Activated T-cell treated with anti-CD3 and anti-CD28 coated beads for 1 hour (primary cell): ENCODE results near the gene COL23A1.
"Not testable (repeated sequence)": the region's sequence is repeated elsewhere in the genome, so short reads cannot be mapped to it uniquely, and the experiment has no call there.

ENCODE experiments used
- DNase-seq: peaks from one replicate; pipeline ENCODE4 v3.0.0-alpha.2; 2020; ENCODE audit warnings: low read depth

Gene COL23A1

DNA sequence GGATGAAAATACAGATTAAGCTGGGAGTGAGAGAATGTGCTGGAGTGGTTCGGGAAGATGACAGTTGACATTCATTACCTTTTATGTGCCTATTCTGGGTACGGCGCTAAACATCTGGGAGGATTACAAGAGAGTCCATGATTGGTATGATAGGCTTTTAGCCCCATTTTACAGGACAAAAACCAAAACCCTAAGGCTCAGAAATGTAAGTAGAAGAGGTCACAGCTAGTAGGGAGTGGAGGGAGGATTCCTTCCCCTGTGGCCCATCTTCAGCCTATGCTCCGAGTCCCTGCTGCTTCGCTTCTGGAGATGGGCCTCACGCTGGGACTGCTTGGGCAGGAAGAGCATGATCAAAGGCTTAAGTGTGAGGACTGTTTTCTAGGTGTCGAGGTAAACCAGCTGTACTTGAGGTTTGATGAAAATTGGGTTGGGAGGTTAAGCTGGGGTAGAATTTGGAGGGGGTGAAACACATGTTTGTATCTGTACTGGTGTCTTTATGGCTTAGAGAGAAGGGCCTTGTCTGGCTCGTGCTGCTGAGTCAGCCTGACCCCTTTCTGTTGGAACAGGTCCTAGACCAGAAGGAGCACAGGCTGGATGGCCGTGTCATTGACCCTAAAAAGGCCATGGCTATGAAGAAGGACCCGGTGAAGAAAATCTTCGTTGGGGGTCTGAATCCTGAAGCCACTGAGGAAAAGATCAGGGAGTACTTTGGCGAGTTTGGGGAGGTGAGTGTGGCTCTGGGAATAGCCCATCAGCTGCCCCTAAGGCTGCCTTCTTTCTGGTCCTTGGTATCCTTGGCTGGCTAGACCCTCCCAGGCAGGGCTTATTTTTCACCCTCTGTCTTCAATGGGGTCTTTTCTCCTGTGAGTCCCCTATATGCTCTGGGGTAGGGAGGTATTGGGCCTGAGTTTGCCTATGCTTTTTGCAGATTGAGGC is 383.8 kb downstream of the COL23A1 start:
- no peak for DNase-seq

DNA sequence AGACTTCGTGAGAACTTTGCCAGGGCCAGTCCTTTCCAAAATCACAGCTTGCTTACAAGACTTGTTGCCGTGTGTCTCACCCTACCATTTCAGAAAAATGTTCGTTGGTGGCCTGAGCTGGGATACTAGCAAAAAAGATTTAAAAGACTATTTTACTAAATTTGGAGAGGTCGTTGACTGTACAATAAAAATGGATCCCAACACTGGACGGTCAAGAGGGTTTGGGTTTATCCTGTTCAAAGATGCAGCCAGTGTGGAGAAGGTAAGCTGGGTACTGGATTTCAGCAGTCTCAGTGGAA is 384.5 kb downstream of the COL23A1 start:
- DNase-seq = no peak

DNA sequence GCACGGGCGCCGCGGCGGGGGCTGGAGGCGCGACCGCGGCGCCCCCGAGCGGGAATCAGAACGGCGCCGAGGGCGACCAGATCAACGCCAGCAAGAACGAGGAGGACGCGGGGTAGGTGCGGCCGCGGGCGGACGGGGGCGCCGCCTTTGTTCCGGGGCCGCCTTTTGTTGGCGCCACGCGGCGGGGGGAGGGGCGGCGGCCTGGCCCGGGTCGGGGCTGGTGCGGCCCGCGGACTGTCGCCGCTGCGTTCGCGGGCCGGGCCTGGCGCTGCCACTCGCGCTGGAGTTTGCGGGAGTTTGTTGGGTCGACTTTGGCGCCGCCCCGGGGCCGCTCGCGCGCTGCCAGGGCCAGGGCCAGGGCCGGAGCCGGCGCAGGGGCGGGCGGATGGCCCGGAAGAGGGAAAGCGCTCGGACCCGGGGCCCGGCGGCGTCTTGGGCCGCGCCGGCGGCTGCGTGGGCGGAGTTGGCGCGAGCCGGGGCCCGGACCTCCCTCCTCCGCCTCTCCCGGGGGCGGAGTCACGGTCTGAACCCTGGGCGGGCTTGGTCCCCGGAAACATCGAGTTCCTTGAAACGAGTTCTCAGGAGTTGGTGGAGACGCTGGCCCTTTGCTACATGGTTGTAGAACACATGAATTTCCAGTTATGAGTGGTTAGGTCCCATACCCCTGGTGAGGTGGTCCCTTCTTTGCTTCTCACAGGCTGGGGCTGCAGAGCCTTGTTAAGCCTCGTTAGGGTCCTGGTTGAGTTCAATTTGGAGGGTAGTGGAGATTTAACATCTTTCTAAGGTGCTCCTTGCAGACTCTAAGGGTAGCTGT is 385.1 kb downstream of the COL23A1 start:
- peak; percentile 55 for DNase-seq

DNA sequence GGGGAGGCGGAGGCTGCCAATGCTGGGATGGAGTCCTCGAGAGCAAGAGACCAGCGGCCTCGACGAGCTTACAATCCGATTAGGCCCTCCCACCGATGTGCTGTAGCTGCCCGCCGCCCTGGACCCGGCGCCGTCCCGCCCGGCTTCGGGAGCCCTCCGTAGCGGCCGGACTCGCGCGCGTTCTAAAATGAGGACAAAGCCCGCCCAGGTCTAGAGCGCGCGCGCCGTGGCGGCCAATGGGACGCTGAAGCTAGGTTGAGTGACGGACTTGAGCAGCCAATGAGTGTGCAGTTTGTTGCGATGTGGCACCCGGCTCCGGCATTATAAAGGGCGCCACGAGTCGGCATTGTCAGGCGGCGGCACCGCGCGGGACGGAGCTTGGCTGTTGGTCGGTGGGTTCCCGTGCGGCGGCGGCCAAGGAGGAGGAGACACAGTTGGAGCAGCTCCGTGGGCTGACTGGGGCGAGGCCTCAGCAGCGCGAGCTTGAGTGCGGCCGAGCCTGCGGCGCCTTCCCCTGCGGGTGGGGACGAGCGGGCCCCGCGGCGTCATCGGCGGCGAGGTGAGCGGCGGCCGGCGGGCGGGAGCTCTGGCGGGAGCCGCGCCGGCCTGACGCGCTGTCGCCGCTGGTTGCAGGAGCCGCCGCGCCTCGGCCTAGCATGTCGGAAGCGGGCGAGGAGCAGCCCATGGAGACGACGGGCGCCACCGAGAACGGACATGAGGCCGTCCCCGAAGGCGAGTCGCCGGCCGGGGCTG is 385.8 kb downstream of the COL23A1 start, which contains the start of gene HNRNPAB:
HNRNPAB (plus strand) TSS at position 352 of the 753 bp plus-strand sequence; CDS start at position 657, 305 bp downstream.
- peak; percentile 93 for DNase-seq

DNA sequence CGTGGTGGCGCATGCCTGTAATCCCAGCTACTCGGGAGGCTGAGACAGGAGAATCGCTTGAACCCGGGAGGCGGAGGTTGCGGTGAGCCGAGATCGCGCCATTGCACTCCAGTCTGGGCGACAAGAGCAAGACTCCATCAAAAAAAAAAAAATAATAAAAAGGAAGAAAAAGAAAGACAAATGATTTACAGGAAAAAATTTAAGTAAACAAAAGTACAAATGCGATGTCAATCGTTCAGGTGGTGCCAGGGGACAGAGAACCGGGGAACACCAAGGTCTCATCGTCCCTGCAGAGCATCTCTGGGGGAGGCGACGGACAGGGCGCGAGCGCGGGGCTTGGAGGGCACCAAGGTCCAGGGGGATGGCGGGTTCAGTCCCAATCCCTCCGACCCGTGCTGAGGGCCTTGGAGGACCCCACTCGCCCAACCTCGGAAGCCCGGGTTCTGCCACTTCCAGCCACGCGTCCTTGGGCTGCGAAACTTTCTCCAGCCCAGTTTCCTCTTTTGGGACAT is 386.5 kb downstream of the COL23A1 start:
- no peak for DNase-seq

DNA sequence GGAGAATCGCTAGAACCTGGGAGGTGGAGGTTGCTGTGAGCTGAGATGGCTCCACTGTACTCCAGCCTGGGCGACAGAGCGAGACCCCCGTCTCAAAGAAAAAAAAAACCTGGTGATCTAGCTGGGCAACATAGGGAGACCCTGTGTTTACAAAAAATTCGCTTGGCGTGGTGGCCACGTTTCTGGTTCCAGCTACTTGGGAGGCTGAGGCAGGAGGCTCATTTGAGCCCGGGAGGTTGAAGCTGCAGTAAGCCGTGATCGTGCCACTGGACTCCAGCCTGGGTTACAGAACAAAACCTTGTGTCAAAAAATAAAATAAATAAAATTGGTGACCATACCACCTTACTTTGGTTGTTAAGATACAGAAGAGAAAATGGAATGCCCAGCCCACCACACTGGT is 387.7 kb downstream of the COL23A1 start:
- no peak for DNase-seq

DNA sequence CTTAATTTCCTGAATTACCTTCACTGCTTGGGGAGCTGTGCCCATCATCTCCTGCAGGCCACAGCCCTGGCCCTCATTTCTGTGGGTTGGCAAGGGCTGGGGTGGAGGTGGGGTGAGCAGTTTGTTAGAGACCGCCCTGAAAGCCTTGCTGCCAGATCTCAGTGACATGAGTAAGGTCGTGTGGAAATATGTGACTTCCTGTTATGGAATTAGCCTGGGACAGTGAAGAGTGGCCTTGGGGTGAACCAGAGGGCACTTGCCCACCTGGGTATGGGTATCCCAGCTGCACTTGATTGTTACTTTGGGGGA is 388.3 kb downstream of the COL23A1 start:
- DNase-seq = no peak

DNA sequence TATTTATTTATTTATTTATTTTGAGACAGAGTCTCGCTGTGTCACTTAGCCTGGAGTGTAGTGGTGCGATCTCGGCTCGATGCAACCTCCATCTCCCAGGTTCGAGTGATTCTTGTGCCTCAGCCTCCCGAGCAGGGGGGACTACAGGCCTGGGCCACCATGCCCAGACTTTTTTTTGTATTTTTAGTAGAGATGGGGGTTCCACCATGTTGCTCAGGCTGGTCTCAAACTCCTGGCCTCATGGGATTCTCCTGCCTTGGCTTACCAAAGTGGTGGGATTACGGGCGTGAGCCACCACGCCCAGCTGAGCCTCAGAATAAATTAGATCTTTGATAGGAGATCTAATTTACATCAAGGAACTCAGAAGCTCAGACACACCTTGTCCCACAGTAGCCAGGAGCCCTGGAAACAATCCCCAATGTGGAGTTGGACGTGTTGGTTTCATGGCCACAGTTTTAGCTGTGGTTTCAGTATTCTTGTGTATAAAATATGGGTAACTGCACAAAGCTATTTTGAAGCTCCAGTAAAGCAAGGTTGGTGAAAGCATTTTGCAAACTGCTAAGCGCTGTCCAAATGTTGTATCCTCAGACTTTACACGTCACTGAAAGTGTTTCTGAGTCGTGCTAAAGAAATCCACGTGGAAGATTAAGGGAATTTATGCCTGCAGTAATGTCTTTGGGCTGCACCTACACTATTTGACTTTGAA is 388.8 kb downstream of the COL23A1 start:
- DNase-seq = no peak

DNA sequence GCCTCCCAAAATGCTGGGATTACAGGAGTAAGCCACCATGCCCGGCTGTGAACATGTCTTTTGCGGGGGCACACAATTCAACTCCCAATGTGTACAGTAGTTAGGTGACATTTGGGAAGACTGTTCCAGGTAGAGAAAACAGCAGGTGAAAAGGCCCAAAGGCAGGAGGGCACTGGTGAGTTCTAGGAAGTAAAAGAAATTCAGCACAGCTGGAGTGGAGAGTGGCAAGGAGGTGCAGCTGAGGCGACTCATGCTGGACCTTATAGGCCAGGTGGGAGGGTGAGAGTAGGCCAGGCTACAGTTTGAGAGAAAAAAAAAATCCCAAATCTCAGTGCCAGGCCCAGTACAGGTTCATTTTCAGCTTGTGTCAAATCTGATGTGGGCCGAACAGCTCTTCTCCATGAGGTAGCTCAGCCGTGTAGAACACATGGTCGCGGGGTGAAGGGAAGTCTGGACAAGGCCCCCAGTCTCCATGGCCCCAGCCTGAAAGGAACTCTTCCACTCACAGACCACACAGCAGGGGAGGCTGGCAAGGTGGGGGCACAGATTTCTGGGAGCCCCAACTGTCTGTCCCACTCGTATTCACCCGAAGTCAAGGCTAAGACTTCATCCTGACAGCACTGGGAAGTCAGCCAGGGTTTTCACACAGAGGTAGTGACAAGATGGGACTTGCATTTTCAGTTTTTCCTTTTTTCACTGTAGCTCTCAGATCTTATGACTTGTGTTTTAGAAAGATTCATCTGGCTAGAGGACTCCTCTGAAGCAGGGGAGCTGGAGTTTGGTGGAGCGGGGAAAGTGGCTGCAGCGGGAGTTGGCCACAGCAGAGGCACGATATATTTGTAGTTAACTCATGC is 390.4 kb downstream of the COL23A1 start:
- DNase-seq = no peak

DNA sequence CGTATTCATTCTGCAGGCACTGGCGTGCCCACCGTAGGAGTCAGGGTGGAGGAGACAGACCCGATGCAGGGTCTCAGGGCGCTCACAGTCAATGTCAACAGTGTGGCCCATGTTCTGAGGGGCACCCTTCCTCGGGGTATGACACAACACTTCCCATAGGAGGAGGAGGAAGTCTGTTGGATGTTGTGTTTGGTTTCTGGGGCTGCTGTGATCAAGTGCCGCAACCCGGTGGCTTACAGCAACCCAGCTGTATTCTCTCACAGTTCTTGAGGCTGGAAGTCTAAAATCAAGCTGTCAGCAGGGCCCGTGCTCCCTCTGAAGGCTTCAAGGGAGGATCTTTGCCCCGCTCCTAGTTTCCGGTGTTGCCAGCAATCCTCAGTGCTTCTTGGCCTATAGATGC is 391.5 kb downstream of the COL23A1 start:
- no peak for DNase-seq

DNA sequence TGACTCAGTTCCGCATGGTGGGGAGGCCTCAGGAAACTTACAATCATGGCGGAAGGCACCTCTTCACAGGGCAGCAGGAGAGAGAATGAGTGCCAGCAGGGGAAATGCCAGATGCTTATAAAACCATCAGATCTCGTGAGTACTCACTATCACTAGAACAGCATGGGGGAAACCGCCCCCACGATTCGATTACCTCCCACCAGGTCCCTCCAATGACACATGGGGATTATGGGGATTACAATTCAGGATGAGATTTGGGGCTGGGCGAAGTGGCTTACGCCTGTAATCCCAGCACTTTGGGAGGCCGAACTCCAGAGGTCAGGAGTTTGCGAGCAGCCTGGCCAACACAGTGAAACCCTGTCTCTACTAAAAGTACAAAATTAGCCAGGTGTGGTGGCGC is 392.0 kb downstream of the COL23A1 start:
- not testable (repeated sequence) for DNase-seq

DNA sequence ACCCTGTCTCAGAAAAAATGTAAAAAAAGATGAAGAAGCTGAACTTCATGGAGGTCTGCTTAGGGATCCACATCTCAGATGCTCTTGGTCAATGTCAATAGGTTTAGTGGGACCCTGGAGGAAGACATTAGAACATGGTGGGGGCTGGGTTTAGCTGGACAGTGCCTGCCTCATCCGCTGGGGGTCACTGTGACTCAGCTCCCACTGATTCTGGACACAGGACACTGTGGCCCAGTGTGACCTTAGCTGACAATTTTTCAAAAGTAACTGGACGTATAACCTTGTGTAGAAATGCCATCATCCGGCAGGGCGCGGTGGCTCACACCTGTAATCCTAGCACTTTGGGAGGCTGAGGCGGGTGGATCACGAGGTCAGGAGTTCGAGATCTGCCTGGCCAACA is 393.2 kb downstream of the COL23A1 start:
- DNase-seq = no peak

DNA sequence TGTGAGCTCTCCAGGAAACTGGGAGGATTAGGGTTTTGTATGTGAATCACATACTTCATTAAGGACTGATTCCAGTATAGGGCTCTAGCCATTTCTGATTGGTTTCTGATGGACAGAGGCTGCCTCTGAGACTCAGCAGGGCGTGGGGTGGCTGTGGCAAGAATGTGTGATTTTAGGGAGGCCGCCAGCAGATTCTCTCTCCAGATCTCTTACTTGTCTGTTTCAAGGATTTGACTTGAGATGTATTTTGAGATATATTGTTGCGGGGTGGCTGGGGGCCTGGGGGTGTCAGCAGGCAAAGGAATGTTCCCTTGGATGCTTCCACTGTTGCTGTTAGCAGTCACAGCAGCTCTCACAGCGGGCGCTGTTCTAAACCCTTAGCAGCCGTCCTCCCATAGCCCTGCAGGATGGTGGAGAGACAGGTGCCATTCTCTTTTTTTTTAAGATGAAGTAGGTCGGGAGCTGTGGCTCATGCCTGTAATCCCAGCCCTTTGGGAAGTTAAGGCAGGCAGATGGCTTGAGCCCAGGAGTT is 393.8 kb downstream of the COL23A1 start:
- DNase-seq = no peak

DNA sequence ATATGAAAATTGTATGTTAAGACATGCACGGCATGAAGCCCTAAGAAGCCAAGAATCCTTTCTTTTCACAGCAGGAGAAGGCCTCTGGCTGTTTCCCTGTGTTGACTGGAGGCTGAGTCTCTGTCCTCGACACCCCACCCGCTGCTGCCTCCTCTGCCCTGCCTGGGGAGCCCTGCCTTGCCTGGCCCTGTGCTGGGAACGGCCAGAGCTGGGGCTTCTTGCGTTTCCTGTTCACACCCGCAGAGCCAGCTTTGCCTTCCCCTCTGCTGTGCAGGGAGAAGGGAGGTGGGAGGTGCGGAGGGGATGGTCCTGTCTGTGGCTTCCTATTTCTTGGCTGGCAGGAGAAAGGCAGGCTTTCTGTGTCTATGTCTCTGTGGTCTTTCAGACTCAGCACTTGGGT is 396.2 kb downstream of the COL23A1 start:
- no peak for DNase-seq

DNA sequence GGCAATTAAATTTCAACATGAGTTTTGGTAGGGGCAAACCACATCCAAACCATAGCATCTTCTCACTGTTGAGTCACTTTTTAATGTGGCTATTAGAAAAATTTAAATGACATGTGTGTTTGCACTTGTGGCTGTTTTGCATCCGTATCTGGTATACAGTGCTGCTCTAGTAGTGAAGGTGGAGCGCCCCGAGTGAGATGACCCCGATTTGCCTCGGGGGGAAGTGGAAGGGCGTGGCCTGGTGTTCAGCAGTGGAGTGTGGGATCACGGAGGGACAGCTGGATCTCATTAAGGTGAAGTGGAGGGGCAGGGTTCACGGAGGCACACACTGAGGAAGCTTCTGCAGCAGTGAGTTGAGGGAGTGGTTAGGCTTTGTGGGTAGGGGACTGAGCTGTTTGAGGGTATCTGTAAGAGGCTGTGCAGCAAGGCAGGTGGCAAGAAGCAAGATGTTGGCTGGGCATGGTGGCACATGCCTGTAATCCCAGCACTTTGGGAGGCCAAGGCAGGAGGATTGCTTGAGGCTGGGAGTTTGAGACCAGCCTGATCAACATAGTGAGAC is 396.9 kb downstream of the COL23A1 start:
- no peak for DNase-seq

DNA sequence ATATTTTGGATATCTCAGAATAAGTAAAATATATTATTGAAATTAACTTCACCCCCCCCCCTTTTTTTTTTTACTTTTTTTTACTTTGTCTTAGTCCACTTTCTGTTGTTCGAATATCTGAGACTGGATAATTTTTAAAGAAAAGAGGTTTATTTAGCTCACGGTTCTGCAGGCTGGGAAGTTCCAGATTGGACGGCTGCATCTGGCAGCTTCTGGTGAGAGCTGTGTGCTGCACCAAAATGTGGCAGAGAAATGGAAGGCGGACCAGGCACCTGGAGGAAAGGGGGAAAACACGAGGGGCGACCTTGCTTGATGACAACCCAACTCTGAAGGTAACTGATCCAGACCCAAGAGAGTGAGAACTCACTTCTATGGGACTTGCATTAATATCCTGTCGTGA is 397.4 kb downstream of the COL23A1 start:
- no peak for DNase-seq

DNA sequence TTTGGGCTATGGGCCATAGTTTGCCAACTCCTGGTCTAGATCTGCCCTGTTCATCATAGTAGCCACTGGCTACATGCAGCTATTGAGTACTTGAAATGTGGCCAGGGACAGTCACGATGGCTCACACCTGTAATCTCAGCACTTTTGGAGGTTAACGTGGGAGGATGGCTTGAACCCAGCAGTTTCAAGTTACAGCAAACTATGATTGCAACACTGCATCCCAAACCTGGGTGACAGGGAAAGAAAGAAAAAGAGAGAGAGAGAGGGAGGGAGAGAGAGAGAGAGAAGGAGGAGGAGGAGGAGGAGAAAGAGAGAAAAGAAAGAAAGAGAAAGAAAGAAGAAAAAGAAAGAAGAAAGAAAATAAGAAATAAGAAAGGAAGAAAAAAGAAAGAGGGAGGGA is 397.9 kb downstream of the COL23A1 start:
- DNase-seq = no peak

DNA sequence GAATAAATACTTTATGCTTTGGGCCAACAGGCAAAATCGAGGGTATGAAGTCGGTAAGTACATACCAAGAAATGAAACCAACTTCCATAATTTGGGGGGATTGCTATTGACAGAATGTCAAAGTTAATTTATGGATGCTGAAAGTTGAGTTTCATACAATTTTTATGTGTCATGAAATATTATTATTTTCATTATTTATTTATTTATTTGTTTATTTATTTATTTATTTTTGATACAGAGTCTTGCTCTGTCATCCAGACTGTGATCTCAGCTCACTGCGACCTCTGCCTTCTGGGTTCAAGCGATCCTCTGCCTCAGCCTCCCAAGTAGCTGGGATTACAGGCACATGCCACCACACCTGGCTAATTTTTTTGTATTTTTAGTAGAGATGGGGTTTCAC is 398.5 kb downstream of the COL23A1 start:
- DNase-seq = no peak

DNA sequence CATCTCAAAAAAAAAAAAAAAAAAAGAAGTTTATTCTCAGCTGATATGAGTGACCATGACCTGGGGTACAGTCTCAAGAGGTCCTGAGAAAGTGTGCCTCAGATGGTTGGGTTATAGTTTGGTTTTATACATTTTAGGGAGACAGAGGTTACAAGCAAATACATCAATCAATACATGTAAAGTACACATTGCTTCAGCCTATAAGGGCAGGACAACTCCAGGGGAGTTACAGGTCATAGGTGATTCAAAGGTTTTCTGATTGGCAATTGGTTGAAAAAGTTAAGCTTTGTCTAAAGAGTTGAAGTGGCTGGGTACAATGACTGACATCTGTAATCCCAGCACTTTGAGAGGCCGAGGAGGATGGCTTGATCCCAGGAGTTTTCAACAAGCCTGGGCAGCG is 400.8 kb downstream of the COL23A1 start:
- DNase-seq = no peak
